GM12864 (cell line): ENCODE measurements around the gene RRP12.

Experiments used
- DNase-seq: peaks from one replicate; pipeline ENCODE4 v3.0.0-alpha.2; 2011; ENCODE audit warnings: low read depth
- H3K4me3 ChIP-seq: 2 replicates; pipeline ENCODE4 v1.5.1; 2011; ENCODE audit warnings: mild to moderate bottlenecking, low read depth, low read length, control low read depth
- TF ChIP-seq, protein P1 (sequence below): IDR thresholded peaks from 2 replicates; pipeline ENCODE4 v1.5.1; 2011; ENCODE audit warnings: low read depth, mild to moderate bottlenecking, moderate library complexity, low read length, control low read depth, inconsistent platforms; ENCODE audit errors: missing control alignments

Gene RRP12

DNA sequence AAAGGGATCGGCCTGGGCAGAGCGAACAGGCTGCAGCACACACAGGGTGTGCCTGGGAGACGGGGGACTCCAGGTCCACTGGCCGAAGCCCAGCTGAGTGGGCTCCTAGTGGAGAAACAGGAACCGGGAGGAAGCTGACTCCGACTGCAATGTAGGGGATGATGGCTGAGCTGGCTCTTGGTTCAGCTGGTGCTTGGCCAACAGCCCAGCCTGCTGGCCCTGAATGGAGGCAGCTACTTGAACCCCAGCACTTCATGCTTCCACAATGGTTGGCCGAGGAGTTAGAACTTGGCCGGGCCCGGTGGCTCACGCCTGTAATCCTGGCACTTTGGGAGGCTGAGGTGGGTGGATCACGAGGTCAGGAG is 39.6 kb downstream of the RRP12 start:
- no peak for DNase-seq
- TF ChIP-seq, protein P1, sequence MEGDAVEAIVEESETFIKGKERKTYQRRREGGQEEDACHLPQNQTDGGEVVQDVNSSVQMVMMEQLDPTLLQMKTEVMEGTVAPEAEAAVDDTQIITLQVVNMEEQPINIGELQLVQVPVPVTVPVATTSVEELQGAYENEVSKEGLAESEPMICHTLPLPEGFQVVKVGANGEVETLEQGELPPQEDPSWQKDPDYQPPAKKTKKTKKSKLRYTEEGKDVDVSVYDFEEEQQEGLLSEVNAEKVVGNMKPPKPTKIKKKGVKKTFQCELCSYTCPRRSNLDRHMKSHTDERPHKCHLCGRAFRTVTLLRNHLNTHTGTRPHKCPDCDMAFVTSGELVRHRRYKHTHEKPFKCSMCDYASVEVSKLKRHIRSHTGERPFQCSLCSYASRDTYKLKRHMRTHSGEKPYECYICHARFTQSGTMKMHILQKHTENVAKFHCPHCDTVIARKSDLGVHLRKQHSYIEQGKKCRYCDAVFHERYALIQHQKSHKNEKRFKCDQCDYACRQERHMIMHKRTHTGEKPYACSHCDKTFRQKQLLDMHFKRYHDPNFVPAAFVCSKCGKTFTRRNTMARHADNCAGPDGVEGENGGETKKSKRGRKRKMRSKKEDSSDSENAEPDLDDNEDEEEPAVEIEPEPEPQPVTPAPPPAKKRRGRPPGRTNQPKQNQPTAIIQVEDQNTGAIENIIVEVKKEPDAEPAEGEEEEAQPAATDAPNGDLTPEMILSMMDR, result no peak
- H3K4me3 ChIP-seq, result no peak overlapping the region

DNA sequence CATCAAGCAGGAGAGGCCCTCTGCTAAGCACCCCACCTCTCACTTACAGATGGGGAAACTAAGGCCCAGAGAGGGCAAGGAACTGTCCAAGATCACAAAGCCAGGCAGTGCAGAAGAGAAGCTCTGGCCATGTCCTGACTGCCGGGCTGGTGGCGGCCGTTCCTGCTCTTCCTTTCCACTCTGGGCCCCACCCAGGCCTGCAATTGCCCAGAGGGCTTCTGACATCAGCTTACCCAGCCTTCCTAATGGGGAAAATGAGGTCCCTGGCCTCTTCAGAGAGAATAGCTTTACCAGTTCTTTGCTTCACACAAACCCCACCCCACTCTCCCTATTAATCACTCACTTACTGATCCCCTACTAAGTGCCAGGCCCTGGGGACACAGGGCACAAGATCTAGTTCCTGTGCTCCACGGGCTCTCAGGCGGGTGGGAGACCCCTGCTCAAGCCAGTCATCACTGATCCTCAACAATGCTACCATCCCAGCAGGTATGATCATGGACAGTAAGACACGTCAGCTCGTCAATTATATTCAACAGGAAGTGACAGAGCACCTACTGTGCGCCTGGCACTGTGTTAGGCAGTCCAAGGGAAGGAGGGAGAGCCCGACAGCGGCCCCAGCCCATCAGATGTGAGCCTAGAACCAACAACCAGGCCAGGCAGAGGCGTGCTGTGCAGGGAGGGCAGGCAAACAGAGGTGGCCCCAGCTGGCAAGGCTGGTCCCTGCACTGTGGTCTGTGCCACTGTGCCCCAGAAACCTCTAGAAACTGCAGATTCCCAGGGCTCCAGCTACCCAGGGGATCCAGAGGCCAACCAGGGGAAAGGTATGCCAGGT is 40.2 kb downstream of the RRP12 start:
- no peak overlapping the region for H3K4me3 ChIP-seq
- TF ChIP-seq, protein P1, result no peak
- no peak for DNase-seq

DNA sequence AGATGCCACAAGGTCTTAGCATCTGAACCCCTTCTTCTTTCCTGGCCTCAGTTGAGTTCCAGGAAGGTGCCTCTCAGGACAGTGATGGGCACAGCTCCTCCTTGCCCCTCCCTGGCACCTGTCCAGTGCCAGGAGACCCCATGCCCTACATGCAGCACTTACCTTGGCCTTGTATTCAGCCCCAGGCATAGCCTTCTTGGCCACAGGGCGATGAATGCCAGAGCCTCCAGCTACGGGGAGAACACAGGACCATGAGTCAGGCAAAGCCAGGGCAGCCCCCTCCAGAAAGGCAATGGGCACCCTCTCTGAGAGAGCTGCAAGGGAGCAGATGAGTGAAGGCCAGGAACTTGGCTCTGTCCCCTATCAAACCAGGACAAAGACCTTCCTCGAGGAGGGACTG is 42.4 kb downstream of the RRP12 start:
- H3K4me3 ChIP-seq, result no peak overlapping the region
- no peak for DNase-seq
- TF ChIP-seq, protein P1, result no peak

DNA sequence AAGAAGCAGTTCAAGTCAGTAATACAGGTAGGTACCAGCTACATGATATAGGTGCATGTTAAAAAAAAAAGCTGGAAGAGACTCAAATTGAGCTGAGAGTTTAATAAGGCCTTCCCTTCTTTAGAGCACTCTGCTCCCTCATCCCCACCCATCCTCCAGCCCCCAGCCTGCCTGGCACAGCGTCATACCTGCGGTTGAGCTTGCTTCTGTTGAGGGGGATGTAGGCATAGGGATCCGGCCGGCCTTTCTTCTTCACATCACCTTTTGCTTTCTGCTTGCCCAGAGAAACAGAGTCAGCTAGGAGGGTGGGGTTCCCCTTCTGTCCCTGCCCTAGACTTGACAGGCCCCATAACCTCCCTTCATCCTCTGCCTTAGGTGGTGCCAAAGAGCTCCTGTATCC is 42.8 kb downstream of the RRP12 start:
- TF ChIP-seq, protein P1, result no peak
- DNase-seq, result no peak
- no peak overlapping the region for H3K4me3 ChIP-seq

DNA sequence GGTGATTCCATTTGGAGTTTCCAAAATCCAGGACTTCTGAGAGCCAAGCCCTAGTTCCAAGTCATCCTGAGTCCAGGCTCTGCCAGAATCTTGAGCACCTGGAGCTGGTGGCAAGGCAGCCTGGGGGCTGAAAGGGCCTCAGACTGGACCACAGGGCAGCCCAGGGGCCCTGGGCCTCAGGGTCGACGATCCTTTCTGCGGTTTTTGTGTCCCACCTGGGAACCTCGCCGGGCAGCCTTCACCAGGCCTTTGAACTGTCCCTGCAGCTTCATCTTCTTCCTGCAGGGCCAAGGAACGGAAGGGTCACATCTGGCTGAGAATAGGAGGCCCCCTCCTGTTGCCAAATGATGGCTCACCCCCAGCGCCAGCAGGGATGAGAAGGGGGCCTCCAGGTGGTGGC is 44.2 kb downstream of the RRP12 start:
- DNase-seq, result no peak
- TF ChIP-seq, protein P1, result no peak
- H3K4me3 ChIP-seq, result no peak overlapping the region

GRCh38 chr10:97356318-97356914 is 44.7 kb downstream of the RRP12 start:
- DNase-seq, result no peak
- no peak overlapping the region for H3K4me3 ChIP-seq
- TF ChIP-seq, protein P1, result no peak
